ENCODE results near the gene PBX2.

DNA sequence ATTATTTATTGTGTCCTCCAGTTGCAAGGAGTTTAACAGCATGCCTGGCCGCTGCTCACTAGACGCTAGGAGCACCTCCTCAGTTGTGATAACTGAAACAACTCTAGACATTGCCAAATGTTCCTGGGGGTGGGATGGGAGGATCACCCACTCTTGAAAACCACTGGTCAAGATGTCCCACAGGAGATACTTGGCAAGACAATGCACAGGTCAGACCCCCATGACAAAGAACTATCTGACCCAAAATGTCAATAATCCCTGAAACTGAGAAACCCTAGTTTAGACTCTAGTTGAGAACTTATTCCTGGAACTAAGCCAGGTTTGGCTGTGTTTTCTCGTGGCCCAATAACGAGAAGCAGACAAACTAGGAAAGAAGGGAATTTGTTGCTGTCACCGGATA is 50.4 kb downstream of the PBX2 start:
- TF ChIP-seq, protein P1, sequence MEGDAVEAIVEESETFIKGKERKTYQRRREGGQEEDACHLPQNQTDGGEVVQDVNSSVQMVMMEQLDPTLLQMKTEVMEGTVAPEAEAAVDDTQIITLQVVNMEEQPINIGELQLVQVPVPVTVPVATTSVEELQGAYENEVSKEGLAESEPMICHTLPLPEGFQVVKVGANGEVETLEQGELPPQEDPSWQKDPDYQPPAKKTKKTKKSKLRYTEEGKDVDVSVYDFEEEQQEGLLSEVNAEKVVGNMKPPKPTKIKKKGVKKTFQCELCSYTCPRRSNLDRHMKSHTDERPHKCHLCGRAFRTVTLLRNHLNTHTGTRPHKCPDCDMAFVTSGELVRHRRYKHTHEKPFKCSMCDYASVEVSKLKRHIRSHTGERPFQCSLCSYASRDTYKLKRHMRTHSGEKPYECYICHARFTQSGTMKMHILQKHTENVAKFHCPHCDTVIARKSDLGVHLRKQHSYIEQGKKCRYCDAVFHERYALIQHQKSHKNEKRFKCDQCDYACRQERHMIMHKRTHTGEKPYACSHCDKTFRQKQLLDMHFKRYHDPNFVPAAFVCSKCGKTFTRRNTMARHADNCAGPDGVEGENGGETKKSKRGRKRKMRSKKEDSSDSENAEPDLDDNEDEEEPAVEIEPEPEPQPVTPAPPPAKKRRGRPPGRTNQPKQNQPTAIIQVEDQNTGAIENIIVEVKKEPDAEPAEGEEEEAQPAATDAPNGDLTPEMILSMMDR (IDR thresholded peaks at IDR 0.05; ENCODE audit: borderline replicate concordance, extremely low read depth, low read length, poor library complexity, severe bottlenecking) = no peak
- no peak for TF ChIP-seq EZH2 (IDR thresholded peaks at IDR 0.05; ENCODE audit: borderline replicate concordance, low read depth, low read length, severe bottlenecking)

All from DND-41 (cell line).